ENCODE measurements around the gene ABCA13.

Gene ABCA13

GRCh38 chr7:48381571-48381970 is 210.3 kb downstream of the ABCA13 start:
- DNase-seq: no peak

- DNase-seq: no peak
These were observed 213.0 kb downstream of the ABCA13 start for GRCh38 chr7:48384180-48384752.

- DNase-seq: no peak
These were observed 216.7 kb downstream of the ABCA13 start for GRCh38 chr7:48387932-48388331.

GRCh38 chr7:48388911-48389310 is 217.7 kb downstream of the ABCA13 start:
- no peak for DNase-seq

- DNase-seq: no peak
These were observed 218.7 kb downstream of the ABCA13 start for GRCh38 chr7:48389977-48390376.

GRCh38 chr7:48390388-48391327 is 219.4 kb downstream of the ABCA13 start:
- no peak for DNase-seq

- DNase-seq: no peak
These were observed 226.9 kb downstream of the ABCA13 start for GRCh38 chr7:48398191-48398590.

- DNase-seq: no peak
These were observed 231.5 kb downstream of the ABCA13 start for GRCh38 chr7:48402721-48403120.

GRCh38 chr7:48408731-48409130 is 237.5 kb downstream of the ABCA13 start:
- no peak for DNase-seq

GRCh38 chr7:48411619-48412018 is 240.4 kb downstream of the ABCA13 start:
- DNase-seq: no peak

GRCh38 chr7:48414011-48414732 is 242.9 kb downstream of the ABCA13 start:
- DNase-seq: no peak

- no peak for DNase-seq
These were observed 245.2 kb downstream of the ABCA13 start for GRCh38 chr7:48416327-48416908.

- no peak for DNase-seq
These were observed 248.1 kb downstream of the ABCA13 start for GRCh38 chr7:48419401-48419800.

- DNase-seq: no peak
These were observed 248.9 kb downstream of the ABCA13 start for GRCh38 chr7:48420206-48420605.

- DNase-seq: no peak
These were observed 250.1 kb downstream of the ABCA13 start for GRCh38 chr7:48421357-48421756.

- no peak for DNase-seq
These were observed 253.5 kb downstream of the ABCA13 start for GRCh38 chr7:48424731-48425130.

- DNase-seq: no peak
These were observed 255.2 kb downstream of the ABCA13 start for GRCh38 chr7:48426331-48426965.

GRCh38 chr7:48426966-48427555 is 255.8 kb downstream of the ABCA13 start:
- DNase-seq: no peak

- DNase-seq: no peak
These were observed 256.4 kb downstream of the ABCA13 start for GRCh38 chr7:48427671-48428070.

GRCh38 chr7:48428091-48428684 is 256.9 kb downstream of the ABCA13 start:
- DNase-seq: no peak

- no peak for DNase-seq
These were observed 257.9 kb downstream of the ABCA13 start for GRCh38 chr7:48429117-48429516.

- no peak for DNase-seq
These were observed 266.9 kb downstream of the ABCA13 start for GRCh38 chr7:48438206-48438605.

All from right forelimb (tissue), 1 donor.